Superior temporal gyrus (tissue), 1 donor: ENCODE results near the gene TMEM108.

Experiments
- DNase-seq: peaks from one replicate; pipeline ENCODE4 v3.0.0-alpha.2; 2016; ENCODE audit errors: extremely low spot score

TMEM108 gene

DNA sequence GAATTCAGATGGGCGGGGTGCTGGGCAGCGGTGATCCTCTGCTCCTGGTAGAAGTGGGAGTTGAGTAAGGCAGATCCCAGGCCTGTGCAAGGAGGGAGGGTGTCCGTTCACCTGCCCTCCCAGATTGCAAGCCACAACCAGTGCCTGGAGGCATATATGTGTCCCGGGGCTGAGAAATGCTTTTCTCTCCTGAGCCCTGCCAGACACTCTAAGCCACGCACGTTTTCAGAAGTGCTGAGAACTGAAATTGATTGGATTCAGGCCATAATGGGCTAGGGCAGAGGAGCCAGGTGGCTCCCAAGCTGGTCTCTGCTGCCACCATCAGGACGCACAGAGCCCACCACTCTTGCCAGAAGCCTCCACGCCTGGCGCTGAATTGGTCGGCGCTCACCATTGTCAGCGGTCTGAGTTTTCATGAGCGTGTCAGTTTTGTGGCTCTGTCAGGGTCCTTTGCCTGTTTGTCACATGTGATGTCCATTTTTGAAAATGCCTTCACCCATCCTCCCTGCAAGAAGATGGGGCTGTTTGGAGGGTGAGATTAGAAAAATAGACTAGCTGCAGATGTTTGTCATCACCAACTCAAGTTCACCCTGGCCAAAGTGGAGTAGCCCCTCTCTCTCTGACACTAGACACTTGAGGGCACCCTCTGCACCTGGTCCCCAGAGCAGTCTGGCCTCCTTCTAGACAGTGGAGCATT lies 346.3 kb downstream of the TMEM108 start:
- peak; percentile 88 for DNase-seq

DNA sequence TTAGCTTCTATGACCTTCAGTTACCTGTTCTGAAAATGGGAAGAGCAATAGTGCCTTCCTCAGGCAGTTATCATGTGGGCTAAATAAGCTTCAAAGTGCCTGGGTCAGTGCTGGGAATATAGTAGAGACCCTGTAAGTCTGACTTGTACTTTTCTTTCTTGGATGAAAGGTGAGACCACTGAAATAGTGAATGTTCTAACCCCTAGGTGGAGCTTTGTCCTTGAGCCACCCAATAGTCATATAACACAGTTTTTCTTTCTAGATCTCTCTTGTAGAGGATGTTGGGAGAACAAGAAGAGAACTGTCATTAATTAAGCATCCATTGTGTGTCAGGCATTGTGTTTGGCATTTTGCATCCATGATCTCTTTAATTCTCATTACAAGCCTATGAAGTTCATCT lies 348.7 kb downstream of the TMEM108 start:
- DNase-seq: no peak

DNA sequence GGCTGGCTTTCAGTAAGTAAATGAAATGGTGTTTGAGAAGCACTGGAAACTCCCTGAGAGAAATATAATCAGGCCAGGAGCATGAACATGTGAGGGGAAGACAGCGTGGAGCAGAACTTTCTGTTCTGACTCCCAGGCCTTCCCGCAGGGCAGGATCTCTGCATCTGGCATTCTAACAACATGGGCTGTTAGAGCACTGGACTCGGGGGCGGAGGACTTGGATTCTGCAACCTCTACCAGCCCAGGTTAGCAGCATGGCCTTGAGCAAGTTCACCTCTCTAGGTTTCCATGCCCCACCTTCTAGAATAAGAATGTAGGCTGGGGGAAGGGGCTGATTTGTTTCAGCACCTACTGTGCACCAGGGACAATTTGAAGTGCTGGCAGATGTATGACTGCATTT lies 349.1 kb downstream of the TMEM108 start:
- no peak for DNase-seq

DNA sequence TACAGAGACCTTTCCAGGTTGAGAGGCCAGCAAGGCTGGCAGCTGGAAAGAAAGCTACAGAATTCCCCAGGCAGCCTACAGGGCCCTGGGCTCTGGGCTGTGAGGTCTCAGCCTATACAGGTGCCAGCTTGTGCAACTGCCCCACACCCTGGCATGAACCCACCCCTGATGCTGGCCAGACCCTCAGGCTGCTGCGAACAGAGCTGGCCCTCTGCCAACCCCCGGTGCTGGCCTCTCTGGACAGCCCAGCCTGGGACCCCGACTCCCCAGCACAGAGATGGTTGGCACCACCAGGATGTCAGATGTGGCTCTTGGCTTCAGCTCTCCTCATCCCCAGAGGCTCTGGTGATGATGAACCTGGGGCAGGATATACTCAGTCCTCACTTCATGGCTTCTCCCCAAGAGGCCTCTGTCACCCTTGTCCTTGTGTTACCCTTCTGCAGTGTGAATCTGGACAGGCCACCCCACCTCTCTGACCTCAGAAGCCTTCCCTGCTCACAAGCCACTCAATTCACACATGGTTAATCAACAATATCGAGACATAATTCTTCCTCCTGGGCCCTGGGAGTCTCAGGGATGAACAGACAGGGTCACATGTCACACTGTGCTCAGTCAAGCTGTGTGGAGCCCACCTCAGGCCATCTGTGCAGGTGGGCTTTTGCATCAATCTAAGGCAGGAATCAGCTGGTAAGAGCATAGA lies 350.7 kb downstream of the TMEM108 start:
- no peak for DNase-seq

DNA sequence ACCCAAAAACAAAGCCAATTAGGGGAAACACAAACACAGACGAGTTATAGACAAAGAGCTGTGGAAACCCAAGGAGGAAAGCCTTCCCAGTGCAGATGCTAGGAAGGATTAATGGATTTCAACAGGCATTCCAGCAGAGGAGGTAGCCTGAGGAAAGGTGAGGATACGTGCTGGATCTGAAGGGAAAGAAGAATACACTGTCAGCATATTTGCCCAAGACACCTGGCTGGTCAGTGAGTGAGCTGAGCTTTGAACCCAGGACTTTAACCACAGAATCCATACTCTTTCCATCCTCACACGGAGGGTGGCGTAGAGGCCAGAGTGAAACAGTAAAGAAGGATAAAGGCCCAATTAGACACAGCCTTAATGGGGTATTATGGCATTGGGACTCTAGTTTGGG lies 352.5 kb downstream of the TMEM108 start:
- no peak for DNase-seq

DNA sequence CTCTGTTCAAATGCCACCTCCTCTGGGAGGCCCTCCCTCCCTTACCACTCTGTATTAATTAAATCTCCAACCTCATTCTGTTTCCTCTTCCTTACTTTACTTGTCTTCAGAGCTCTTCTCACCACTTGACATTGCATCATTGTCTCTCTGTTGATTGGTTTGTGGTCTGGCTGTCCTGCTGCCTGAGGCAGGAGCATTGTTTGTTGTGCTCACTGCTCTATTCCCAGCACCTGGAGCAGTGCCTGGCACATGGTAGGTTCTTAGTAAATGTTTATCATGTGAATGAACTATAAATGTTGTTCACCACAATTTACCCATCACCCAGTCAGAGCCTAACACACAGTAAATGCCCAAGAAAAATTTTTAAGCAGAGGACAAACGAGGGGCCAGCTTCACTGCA lies 355.0 kb downstream of the TMEM108 start:
- DNase-seq: no peak

DNA sequence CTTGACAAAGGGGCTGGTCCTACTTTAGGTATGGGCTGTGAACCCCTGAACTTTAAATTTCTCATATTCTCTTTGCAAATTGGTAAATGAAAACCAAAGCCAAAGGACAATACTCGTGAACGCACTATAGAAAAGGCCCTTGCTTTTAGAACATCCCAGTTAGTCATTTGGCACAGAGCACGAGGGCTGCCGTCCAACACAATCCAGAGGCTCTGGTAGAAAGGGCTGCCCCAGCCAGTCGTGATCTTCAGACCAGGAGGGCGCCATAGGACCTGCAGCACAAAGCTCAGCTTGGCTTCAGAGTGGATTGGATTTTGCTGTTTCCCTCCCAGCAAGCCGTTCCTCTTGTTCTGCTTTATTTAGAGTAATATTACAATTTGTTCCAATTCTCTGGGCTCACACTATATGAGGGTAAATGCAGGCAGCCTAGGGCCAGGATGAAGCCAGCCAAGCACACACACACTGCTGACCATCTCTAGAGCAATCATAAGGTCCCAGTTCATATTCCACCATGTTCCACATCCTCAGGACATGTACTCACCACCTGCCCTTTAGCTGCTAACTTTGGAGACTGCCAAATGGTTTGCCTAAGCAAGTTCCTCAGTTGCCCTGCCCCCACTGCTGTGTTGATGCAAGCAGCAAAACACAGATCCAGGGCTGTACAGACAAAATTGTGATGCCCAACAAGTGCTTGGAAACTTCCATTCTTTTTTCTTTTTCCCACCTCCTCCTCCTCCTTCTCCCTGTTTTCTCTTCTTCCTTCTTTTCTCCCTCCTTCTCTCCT lies 355.7 kb downstream of the TMEM108 start:
- DNase-seq: no peak

DNA sequence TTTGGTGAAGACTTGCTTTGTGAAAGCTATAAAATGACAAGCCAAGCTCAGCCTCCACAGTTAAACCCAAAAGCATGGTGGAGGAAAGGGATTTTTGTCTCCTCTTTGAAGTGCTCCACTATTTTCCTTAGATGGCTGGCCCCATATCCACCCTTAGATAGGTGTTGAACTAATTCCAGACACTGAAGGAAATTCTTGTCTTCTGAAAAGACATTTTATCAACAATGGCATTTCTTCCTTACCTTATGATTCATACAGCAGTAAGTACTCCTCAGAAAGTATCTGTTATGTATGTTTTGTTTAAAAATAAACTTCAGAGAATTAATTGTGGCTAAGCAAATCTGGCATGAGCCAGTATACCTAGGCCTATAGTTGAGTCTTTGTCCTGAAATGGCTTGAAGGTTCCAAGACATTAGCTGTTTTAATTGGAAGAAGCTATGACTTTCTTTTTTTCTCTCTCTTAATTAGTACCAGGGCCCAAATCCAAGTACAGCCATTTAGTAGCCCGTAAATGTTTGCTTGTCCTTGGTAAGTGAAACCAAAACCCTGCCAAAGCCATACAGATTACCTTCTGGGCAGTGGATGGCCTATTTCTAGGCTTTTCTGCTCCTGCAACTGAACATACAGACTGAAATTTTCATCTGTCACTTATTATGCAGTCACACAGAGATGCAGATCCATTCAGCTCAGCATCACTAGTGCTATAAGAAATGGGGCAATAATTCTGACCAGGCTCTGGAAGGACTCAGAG lies 356.5 kb downstream of the TMEM108 start:
- DNase-seq: no peak

DNA sequence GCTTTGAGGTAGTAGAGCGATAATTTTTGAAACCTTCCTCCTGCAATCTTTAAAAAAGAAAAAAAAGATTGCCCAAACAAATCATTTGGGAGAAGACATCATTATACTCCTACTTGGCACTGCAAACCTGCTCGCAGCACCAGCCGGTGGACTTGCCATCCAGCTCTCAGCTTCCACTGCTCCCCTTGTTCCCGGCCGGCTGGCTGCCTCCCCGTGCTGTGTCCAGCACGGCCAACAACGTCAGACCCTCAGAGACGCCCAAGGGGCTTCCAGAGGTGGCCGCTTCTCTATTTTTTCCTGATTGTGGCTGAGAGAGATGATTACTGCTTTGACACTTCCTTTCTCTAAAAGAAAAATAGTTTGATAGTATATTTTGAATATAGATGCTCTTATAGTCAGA lies 358.7 kb downstream of the TMEM108 start:
- DNase-seq: no peak

DNA sequence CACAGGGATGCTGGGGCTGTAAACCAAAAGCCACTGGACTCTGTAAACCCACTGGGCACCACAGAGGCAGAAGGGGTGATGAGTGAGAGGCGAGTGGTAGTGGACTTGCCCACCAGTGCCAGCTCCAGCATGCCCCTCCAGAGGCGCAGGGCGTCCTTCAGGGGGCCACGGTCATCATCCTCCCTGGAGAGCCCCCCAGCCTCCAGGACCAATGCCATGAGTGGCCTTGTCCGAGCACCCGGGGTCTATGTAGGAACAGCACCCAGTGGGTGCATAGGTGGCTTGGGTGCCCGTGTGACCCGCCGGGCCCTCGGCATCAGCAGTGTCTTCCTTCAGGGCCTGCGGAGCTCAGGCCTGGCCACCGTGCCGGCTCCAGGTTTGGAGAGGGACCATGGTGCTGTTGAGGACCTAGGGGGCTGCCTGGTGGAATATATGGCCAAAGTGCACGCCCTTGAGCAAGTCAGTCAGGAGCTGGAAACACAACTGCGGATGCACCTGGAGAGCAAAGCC lies 361.9 kb downstream of the TMEM108 start, which contains the start of gene BFSP2:
BFSP2 (plus strand) TSS at position 51 of the 510 bp plus-strand sequence; CDS start at position 79, 28 bp downstream.
- no peak for DNase-seq

DNA sequence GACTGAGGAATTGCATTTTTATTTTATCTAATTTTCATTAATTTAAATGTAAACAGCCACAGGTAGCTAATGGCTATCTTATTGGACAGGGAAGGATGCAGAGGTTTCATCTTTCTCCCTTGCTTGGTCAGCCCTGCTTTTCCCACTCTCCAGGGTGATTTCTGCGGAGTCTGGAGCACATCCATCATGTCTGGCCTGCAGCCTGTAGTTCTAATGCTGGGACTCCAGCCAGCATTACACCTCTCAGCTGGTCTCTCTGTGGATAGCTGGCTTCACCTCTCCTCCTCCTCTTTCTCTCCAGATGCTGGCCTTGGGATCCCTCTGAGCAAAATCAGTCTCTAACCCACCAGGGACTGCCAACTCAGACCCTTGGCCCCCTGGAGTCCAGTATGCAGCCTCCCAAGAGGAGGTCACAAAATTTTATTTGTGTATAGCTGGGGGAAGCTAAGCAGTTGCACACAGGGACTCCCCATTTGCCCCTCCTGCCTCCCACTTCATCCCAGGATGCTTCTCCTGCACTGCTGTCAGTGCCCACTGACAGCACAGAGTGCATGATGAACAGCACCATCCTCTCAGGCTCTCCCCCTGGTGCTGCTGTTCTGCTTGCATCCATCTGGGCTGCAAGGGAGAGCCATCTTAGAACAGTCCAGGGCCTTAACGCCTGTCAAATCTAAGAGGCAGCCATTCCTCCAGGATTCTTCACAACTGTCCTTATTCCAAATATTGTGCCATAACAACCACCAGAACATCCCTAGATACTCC lies 363.4 kb downstream of the TMEM108 start:
- DNase-seq: peak; percentile 64

DNA sequence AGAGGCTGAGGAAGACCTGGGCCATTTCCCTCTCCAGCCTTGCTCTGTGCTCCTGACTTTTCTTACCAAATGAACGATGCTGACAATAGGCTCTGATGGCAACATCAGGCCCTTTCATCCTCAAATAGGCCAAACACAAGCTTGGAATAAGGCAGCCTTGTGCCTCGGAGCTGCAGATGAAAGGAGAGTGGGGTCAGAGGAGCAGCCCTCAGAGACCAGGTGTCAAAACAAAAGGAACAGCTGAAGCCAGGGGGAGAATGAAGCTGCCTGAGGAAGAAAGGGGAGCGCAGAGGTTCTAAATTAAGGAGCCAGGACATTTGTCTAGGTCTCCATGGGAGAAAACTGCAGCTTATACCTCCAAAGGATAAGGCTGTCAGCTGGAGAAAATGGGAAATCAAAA lies 366.7 kb downstream of the TMEM108 start:
- peak; percentile 16 for DNase-seq

DNA sequence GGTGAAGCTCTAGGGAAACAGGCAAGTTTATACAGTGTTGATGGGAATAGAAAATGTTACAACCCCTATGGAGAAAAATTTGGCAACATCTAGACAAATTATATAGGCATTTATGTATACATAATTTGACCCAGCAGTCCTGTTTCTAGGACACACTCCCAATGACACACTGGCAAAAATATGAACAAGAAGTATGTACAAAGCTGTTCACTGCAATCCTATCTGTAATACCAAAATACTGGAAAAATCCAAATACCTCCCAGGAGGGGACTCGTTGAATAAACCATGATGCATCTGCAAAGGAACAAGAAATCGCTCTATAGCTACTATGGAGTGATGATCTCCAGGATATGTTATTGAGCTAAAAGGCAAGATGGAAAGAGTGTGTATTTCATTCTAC lies 370.2 kb downstream of the TMEM108 start:
- no peak for DNase-seq

DNA sequence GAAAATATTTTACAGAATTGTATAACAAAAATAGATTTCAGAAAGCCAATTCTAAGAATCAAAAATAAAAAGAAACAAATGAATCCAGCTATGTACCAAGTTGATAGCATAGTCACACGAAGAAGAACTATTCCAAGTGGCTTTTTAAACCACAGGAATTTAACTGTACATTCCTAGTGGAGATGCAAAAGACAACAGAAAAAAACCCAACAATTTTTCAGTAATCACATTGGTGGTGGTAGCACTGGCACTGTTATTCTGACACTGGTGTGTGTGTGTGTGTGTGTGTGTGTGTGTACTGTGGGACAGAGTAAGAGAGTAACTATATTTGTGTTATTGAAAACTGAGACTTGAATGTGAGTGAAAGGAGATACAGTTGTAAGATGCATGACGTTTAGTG lies 370.8 kb downstream of the TMEM108 start:
- DNase-seq: no peak

DNA sequence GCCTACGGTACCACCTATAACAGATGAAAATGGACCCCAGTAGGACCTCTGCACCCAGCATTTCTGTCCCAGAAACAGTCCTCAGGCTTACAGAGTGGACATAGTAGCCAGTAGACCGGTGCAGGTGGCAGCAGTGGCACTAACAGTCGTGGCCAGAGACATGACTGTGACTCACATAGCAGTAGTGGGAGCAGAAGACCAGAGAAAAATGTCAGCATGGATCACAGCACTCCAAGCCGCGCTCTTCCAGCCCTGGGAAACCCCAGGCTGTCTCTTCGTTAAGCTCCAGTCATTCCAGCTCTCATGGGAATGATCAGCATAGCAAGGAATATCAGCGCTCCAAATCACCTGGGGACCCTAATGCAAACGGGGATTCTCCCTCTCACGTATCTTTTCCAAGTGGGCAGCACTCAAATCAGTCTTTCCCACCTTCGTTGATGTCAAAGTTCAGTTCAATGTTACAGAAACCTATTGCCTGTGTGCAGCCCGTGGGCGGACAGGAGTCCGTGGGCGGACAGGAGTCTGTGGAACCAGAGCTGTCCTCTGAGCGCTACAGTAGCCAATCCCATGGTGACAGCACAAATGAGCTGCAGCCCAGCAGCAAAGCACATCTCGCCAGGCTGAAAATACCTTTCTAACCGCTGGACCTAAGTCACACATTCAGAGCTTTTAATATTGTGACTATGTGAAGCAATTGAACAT lies 372.2 kb downstream of the TMEM108 start:
- no peak for DNase-seq

DNA sequence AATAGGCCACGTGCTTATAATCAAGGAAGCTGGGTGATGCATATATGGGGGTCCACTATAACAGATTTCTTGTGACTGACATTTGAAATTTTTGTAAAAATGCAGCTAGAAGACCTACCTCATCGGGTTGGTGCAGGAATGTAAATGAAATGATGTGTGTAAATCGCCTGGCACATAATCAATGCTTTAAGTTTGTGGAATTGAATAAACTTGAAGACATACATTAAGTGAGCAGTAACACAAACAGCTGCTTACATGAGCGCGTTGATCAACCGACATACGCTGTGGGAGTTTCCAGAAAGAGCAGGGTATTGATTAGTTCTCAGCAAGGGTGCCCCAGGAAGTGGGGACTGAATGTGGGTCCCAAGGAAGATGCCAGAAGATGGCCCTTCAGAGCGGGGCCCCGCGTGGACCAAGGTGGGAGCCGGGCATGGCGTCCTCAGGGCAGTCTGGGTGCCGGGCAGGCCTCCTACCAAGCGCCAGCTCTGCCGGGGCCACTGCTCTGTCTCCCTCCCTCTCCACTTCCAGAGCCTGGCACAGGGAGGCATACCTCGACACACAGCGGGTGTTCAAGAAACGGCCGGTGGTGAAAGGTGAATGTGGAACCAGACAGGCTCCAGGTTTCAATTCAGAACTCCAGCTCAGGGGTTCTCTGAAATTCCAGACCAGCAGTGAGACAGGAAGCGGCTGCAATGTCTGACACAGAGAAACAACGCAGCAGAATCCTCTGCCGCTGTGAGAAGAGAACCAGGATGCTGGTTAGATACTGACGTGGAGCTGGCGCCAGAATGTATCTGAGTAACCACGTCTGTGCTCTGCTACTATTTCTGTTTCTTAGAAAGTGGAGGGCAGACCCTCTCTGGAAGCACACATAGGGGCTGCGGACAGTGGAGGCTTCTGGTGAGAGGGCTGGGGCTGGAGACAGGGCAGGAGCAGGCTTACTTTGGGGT lies 374.3 kb downstream of the TMEM108 start:
- peak; percentile 50 for DNase-seq

DNA sequence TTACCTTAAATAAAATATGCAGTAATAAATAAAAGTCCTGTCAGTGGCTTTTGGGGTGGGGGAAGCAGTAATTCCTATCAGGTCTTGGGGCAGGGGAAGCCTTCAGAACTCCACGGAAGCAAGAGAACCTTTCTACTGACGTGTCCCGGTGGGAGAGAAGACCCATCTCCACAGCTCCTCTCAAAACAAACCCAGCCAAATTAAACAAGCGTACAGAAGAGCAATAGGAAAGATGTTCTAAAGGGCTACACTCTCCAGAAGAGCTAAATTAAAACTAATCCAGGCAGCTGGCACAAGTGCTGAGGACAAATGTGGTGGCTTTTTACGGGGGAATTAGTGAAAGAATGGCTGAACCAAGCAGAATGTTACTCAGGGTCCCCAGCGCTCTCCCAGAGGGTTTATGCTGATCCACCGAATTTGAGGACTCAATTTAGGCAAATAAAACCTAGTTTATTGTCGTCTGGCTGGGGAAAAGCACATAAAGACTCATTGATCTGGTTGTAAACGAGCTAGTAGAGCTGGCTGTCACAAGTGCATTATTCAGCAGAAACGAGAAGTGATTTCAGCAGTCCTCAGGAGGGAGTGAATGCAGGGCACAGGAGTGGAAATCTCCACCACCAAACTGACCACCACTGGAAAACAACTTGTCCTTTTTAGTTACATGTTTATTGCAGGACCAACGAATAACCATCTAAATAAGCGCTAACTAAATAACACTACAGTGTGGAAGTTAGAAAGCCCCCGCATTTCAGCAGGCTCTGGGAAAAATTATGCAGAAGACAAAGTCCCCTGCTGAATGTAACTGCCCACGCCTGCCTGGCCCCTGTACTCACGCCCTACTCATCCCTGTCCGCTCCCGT lies 375.2 kb downstream of the TMEM108 start:
- DNase-seq: peak; percentile 87

DNA sequence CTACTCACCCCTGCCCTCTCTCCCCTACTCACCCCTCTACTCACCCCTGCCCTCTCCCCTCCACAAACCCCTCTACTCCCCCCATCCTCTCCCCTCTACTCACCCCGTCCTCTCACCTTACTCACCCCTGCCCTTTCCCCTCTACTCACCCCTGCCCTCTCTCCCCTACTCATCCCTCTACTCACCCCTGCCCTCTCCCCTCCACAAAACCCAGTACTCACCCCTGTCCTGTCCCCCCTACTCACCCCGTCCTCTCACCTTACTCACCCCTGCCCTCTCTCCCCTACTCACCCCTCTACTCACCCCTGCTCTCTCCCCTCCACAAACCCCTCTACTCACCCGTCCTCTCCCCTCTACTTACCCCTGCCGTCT lies 375.8 kb downstream of the TMEM108 start:
- no peak for DNase-seq
